NCI-H82 treated with DMSO at 0.1 percent for 48 hours (cell line): Measurements from ENCODE around the gene NDRG2.

Source experiments
- DNase-seq: peaks from one replicate; lab custom pipeline; 2025; ENCODE audit not compliant: unreplicated experiment; lab: John Stamatoyannopoulos, UW

The NDRG2 gene

DNA sequence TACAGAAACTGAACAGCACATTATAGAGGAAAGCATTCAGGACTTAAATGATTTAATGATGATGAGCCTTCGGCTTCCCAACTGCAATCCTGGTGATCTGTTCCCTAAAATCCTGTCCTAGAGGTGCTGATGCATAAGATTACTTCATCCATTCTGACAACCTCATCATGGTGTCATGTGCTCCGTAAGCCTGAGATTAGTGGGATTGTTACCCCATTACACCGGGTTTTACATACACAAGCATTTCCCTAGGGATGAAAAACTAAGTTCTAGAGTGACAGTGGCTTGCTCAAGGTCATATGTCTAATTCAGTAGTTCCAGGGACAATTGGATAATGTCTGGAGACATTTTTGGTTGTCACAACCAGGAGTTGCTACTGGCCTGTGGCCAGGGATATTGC lies 12.3 kb upstream of the NDRG2 start:
- peak; percentile 78 for DNase-seq

DNA sequence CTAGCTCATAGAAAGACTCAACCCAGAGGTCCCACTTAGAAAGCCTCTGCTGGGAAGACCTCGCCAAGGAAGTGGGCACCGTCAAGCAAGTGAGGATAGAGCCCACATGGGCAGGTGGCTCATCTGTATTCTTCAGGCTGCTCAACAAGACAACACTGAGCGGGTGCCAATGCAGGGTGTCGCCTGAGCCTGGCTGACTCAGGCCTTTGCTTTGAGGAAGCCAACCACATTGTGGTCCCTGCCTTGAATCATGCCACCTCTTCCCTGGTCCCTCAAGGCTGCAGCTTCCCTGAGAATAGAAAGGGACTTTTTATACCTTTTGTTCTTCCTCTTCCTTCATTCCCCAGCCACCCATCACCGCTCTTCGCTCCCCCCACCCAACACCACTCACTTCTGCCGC lies 11.9 kb upstream of the NDRG2 start:
- DNase-seq = no peak

DNA sequence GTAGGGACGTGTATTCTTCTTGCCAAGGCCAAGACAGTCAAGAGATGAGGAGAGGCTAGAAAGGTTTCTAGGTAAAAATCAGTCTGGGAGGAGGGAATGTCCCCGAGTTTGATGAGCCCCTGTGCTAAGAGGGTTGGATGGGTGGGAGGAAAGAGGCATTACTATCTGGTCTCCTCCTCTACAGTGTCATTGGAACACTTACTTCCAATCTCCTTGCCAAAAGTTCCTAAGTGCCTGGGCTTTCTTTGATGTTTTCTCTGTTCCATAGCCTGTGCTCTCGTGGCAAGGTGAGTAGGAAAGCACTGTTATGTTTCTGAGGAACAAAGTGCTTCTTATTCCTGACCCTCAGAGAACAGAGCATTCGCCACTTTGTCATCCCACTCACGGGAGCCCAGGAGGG lies 9.8 kb upstream of the NDRG2 start, which contains the start of gene RNASE13:
Gene RNASE13 (minus strand): TSS at position 101 of the 400 bp plus-strand sequence. CDS start 519 bp downstream, outside the sequence.
- no peak for DNase-seq

DNA sequence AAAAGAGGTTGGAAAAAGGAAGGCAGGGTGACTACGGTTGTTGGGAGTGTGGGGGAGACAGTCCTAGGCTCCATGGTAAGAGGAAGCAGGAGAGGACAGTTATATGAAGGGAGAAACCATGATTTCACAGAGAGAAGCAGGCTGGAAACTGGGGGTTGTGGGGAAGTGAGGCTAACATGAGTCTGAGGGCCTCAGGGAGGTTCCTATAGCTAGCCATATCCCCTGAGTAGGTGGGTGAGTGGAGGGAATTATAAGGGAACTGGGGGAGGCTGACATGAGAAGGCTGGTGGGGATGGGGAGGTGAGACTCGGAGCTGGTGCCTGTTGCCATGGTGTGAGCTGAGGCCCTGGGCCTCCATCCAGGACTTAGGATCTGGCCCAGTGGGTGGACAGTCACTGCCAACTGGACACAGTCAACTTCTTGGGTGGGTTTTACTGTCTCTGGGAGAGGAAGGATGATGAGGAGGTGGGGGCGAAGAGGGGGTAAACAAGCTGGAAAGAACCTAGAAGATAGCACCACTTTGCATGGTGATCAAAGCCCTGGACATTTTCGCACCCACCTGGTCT lies 8.4 kb upstream of the NDRG2 start:
- no peak for DNase-seq

GRCh38 chr14:21032326-21033132 lies 7.7 kb upstream of the NDRG2 start:
- no peak for DNase-seq

DNA sequence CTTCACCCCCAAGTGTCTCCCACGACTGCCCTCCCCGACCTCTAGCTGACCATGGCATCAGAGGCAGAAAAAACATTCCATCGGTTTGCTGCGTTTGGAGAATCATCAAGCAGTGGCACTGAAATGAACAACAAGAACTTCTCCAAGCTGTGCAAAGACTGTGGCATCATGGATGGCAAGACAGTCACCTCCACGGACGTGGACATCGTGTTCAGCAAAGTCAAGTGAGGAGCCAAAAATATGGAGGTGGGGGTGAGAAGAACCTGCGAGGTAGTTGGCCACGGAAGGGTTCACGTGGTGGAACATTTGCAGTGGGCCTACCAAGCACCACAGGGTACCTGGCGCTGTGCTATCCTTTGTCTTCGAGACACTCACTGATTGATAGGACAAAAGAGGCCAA lies 5.7 kb upstream of the NDRG2 start:
- DNase-seq = no peak

DNA sequence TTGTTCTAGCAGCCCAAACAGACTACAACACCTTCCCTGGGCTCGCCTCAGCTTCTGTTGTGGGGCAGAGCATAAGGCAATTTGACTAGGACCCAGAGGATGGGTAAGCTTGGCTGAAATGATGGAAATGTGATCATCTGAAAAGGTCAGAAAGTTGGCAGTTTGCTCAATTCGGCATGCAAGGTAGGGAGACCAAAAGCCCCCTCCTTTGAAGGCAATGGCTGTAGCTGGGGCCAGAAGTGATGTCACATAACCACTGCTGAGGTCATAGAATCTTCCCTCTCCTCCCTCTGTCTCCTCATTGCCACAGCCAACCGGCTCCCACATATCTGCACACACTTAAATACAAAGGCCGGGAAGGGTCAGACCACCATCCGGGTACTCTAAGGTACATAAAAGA lies 5.1 kb upstream of the NDRG2 start, which contains the start of gene TPPP2:
Gene TPPP2 (plus strand): TSS at position 301 of the 400 bp plus-strand sequence. CDS start 365 bp downstream, outside the sequence.
- no peak for DNase-seq

DNA sequence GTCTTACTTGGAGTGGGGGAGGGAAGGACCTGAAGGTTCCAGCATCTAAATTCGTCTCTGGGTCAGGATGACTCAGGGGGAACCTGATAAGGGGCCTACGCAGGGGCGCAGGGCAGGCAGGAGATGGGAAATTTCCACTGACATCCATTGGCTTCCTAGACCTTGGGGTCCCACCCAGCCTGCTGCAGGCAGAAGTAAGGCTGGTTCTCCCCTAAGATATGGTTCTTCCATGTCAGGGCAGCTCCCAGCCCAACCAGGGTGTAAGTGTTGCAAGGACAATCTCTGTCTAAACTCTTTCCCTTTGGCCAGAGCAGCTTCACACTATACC lies 2.1 kb upstream of the NDRG2 start:
- DNase-seq = no peak

- no peak for DNase-seq
These were observed 1.6 kb upstream of the NDRG2 start for GRCh38 chr14:21026274-21026987.

- no peak for DNase-seq
These were observed 761 bp upstream of the NDRG2 start for GRCh38 chr14:21025371-21026273.

- no peak for DNase-seq
These were observed 860 bp downstream of the NDRG2 start for GRCh38 chr14:21023817-21024584.

- no peak for DNase-seq
These were observed 1.7 kb downstream of the NDRG2 start for GRCh38 chr14:21023174-21023573.

- no peak for DNase-seq
These were observed 2.2 kb downstream of the NDRG2 start for GRCh38 chr14:21022686-21023085.

GRCh38 chr14:21020977-21021545 lies 3.8 kb downstream of the NDRG2 start:
- no peak for DNase-seq

DNA sequence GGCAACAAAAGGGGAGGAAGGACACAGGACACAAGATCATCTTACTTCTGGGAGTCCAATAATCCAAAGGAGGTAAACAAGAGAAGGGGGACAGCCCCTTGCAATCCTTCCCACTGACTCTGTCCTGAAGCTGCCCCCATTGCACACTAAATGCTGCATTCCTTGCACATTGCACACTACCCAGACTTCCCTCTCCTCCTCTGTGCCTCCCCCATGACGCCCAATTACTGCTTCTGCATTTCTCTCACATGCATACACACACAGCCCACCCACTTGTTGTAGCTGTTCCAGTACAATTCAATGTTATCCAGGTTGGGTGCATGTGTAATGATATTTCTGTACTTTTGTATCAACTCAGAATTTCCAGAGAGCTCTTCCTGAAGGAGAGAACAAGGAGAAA lies 5.5 kb downstream of the NDRG2 start:
- no peak for DNase-seq

GRCh38 chr14:21018781-21019180 lies 6.1 kb downstream of the NDRG2 start:
- DNase-seq = no peak

DNA sequence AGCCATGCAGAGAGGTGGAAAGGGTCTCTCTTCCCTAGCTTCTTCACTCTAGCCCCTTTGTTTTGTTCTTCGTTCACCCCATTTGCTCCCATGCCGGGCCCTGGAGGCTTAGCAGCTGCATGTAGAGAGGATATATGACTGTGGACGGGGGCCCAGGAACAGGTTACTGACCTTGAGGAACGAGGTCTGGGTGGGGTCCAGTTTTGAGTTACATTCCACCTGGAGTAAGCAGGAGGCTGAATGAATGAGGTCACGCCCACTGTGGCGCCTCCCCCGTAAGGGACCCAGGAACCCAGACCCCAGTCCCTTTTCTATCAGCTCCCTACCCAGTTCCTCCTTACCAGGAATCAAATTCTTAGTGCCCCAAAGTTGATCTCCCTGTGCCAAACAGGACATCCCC lies 6.6 kb downstream of the NDRG2 start:
- no peak for DNase-seq

DNA sequence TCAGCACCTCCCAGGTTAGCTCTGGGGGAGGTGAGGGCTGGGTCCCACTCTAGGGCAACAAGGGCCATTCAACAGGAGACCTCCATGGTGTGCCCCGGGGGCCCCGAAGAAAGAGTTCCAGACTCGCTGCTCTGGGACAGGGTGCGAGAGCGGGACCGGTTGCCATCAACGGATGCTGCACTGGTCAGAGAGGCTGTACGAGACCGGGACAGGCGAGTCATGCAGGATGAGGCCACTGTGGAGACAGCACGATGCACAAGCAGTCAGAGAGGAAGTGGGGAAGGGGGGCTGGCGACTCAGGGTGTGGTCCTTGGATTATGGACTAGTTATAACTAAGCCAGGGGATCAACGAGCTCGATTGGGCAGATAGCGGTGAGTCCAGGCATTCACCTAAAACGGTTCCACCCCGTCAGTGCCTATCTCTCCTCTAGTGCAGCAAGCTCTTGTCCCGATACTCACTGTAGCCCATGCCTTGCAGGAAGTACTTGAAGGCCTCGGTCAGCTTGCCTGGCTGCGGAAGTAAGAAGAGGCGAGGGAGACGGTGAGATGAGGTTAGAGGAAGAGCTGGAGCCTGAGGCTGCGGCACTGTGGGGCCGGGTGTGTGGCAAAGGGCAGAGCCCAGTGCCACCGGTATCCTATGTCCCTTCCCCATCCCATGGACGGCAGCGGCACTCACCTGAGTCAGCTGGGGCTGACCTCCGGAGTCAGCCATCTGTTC lies 7.2 kb downstream of the NDRG2 start:
- DNase-seq = no peak
